ENCODE data around the gene KPNA3.

DNA sequence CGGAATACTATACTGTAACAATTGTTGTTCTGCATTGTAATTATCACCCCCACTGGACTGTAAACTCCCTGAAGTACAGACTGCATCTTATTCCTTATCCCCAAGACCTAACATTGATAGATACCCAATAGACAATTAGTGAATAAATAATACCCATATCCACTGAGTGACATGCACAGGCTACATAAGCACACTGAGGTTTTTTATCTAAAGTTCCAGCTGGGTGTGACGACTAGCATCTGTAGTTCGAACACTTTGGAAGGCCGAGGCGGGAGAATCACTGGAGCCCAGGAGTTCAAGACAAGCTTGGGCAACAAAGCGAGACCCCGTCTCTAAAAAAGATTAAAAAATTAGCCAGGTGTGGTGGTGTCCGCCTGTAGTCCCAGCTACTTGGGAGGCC, 2.5 kb downstream of the KPNA3 start:
- TF ChIP-seq, protein P1, sequence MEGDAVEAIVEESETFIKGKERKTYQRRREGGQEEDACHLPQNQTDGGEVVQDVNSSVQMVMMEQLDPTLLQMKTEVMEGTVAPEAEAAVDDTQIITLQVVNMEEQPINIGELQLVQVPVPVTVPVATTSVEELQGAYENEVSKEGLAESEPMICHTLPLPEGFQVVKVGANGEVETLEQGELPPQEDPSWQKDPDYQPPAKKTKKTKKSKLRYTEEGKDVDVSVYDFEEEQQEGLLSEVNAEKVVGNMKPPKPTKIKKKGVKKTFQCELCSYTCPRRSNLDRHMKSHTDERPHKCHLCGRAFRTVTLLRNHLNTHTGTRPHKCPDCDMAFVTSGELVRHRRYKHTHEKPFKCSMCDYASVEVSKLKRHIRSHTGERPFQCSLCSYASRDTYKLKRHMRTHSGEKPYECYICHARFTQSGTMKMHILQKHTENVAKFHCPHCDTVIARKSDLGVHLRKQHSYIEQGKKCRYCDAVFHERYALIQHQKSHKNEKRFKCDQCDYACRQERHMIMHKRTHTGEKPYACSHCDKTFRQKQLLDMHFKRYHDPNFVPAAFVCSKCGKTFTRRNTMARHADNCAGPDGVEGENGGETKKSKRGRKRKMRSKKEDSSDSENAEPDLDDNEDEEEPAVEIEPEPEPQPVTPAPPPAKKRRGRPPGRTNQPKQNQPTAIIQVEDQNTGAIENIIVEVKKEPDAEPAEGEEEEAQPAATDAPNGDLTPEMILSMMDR (IDR thresholded peaks at IDR 0.05): no peak
- no peak for TF ChIP-seq ZFX (IDR thresholded peaks at IDR 0.05; ENCODE audit: borderline replicate concordance)

Data from 22Rv1 (cell line).